ENCODE results near the gene PRKCB.

Gene PRKCB

GRCh38 chr16:24052329-24053098 lies 216.7 kb downstream of the PRKCB start:
- DNase-seq = no peak

GRCh38 chr16:24053099-24053946 lies 217.5 kb downstream of the PRKCB start:
- no peak for DNase-seq

DNA sequence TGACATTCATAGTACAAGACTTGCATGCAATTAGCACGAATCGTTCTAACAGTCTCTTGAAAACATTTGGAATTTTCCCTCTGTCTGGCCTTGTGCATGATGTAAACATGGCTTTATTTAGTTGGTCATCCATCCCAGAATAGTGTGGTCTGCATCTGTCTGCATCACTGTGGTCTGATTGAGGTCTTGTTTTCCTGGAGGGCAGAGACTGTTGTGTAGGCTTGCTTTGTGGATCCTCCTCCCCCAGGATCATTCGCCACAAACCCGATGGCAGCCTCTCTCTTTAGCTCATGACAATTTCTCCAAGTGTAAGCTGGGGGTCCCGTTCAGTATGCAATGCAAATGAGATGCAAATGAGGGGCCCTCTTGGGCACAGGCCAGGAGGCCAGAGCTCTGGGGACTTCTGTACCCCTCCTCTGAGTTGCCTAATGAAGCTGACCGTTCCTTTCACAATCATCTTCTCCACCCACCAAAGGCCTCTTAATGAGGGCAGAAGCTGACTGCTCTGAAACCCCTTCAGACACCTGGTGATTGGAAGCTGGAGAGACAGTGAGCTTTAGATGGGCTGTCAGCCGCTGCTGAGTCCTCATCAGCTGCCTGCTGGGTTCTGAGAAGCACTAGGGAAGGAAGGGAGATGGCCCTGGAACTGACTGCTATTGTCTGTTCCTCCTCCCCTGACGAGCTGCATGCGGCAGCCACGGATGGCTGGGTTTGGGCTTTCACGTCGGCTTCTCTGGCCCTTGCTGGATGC lies 219.1 kb downstream of the PRKCB start:
- no peak for DNase-seq

- no peak for DNase-seq
Measured at GRCh38 chr16:24062270-24062817, 226.6 kb downstream of the PRKCB start.

- no peak for DNase-seq
Measured at GRCh38 chr16:24069036-24069590, 233.3 kb downstream of the PRKCB start.

GRCh38 chr16:24070851-24071250 lies 235.1 kb downstream of the PRKCB start:
- peak; percentile 59 for DNase-seq

DNA sequence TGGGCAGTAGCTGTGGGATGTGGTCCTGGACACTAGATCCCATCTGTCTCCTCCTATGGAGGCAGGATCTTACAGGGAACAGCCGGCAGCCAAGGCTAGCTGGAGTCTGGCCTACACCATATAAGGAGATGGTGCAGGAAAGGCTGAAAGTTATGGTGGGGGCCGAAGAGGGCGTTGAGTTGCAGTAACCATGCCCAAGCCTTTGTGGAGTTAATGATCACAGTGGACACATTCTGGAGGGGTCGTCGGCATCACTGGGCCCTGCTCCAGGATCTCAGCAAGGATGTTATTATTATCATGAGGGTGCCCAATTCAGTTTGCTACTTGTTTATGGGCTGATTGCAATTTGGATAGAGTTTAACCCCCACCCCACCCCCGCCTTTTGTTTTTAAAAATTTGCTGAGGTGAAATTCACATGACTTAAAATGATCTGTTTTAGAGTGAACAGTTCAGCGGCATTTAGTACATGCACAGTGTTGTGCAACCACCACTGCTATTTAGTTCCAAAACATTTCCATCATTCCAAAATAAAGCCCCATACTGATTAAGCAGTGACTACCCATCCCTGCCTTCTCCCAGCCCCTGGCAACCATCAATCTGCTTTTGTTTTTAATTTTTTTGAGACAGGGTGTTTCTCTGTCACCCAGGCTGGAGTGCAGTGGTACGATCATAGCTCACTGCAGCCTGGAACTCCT lies 236.0 kb downstream of the PRKCB start:
- no peak for DNase-seq

DNA sequence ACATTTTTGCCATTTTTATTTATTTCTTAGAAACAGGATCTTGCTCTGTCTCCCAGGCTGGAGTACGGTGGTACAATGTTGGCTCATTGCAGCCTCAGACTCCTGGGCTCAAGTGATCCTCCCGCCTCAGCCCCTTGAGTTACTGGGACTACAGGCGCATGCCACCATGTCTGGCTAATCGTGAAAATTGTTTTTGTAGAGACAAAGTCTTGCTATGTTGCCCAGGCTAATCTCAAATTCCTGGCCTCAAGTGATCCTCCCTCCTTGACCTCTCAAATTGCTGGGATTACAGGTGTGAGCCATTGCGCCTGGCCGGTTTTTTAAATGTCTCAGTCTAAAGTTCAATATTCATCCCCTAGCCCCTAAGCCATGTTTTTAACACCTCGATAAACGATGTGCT lies 237.5 kb downstream of the PRKCB start:
- DNase-seq = no peak

GRCh38 chr16:24074574-24074973 lies 238.8 kb downstream of the PRKCB start:
- DNase-seq = no peak

DNA sequence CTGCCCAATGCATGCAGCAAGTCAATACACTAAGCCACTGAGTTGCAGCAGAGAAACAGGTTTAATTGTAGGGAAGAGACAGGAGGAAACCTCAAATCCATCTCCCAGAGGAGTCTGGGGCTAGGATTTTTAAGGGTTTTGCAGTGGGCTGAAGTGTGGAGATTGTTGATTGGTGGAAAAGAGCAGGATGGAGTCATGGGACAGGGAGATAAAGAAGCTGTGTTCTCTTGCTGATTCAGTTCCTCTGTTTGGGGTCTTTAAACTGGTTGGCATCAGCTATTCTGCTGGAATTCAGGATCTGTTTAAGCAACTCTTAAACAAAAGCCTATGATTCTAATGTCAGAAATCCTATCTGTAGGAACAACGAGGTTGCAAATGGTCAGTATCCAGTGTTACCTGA lies 239.5 kb downstream of the PRKCB start:
- no peak for DNase-seq

DNA sequence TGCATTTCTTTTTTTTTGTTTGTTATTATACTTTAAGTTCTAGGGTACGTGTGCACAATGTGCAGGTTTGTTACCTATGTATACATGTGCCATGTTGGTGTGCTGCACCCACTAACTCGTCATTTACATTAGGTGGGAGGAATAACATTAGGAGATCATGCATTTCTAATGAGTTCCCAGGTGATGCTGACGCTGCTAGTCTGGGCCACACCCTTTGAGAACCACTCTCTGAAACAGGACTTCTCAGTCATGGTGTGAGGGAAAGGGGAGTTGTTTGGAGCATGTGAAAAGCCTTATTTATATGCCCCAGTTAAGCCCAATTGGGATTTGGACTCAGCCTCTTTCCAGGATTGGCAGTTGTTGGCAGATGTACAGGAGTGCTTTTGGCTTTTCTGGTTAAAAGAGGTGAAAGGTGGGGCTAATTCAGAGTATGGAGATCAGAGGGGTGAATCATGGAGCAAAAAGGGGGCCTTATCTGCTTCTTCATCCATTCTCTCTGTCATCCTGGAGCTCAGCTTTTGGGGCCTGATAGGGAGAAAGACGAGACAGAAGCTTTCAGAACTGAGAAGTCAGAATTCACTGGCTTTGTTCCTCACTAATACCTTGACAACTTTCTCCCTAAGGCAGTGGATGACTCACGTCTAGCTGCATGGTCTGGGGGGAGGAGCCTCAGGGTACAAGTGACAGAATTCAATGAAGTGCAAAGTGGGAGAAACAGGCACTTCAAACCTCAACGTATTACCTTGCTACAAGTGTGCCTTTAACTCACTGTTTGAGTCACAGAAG lies 240.3 kb downstream of the PRKCB start:
- peak; percentile 49 for DNase-seq

- DNase-seq = no peak
Measured at GRCh38 chr16:24077292-24077691, 241.5 kb downstream of the PRKCB start.

DNA sequence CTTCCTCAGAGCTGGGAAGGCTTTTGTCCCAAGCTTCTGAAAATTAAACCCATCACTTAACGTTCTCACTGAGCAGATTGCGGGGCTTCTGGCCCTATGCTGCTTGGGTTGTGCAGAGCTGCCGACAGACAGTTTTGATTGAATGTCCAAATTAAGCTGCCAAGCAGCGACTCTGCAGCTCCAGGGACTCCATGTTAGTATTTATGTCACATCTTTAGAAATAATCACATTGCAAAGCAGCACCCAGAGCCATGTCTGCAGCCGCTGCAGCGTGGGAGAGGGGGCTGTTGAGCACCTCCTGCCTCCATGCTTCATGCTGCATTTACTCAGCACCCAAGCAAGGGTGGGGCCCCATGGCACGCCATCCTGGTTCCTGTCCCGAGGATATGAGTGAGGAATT lies 242.2 kb downstream of the PRKCB start:
- DNase-seq = no peak

GRCh38 chr16:24085666-24086065 lies 249.9 kb downstream of the PRKCB start:
- DNase-seq = no peak

GRCh38 chr16:24087891-24088410 lies 252.2 kb downstream of the PRKCB start:
- DNase-seq = no peak

DNA sequence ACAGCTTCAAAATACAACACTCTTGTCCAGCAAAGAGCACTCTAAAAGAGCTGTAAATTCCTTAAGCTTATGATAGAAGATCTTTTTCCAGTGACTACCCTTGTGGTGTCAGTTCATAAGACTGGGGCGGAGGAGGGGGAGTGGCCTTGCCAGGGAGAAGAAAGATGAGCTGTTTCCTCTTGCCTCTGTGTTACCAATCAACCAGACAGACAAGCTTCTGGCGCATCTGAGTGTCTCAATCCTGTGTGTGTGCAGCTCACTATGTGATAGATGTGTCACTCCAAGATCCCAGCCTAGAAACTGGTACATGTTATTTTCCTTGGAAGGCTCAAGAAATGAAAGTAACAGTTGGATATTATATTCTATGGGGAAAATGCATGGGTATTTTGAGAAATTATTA lies 253.0 kb downstream of the PRKCB start:
- peak; percentile 23 for DNase-seq

- no peak for DNase-seq
Measured at GRCh38 chr16:24091125-24091524, 255.3 kb downstream of the PRKCB start.

DNA sequence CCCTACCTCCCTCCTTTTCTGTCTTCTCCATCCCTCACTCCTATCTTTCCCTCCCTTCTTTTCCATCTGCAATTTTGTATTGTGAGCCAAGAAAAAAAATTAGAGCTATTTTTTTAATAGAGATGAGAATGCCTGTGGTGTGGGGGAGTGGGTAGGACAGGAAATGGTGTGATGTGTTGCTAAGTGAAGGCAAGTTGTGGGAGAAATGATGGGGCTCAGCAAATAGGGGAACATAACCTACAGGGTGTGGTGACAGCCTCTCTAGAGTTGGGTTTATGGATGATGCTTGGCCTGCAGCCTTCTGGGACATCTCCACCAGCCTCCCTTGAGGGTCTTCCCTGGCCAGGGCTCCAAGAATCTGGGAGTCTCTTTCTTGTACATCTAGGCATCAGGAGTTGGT lies 257.3 kb downstream of the PRKCB start:
- no peak for DNase-seq

- no peak for DNase-seq
Measured at GRCh38 chr16:24094660-24095059, 258.9 kb downstream of the PRKCB start.

- DNase-seq = no peak
Measured at GRCh38 chr16:24098896-24099295, 263.1 kb downstream of the PRKCB start.

DNA sequence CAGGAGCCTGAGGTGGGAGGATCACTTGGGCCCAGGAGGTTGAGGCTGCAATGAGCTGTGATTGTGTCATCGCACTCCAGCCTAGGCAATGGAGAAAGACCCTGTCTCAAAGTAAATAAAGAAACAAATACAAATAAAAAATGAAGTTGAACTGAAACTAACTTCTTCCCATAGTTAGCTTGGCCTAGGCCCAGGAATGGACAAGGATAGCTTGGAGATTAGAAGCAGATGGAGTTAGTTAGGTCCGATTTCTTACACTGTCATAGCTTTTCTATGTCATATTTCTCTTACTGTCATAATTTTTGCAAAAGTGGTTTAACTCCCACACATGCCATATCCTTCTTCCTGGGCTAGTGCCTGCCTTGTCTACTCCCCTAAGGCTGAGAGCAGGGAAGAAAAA lies 265.6 kb downstream of the PRKCB start:
- no peak for DNase-seq
